Trophoblast cell (in vitro differentiated cells and primary cell): ENCODE results near the gene ADARB2.

Source experiments
- DNase-seq, 2 donors: peaks; one replicate each; pipeline ENCODE4 v3.0.0-alpha.2; 2016
- H2AFZ ChIP-seq: 2 replicates; pipeline ENCODE4 v1.6.1; 2013; ENCODE audit warnings: low read length, moderate library complexity, mild to moderate bottlenecking; ENCODE audit not compliant: insufficient read depth, poor library complexity
- H2AK5ac ChIP-seq: 2 replicates; pipeline ENCODE4 v1.6.1; 2013; ENCODE audit warnings: mild to moderate bottlenecking, low read length
- H2BK120ac ChIP-seq: 2 replicates; pipeline ENCODE4 v1.6.1; 2013; ENCODE audit warnings: low read length, mild to moderate bottlenecking, moderate library complexity; ENCODE audit not compliant: insufficient read depth, poor library complexity
- H2BK12ac ChIP-seq: 2 replicates; pipeline ENCODE4 v1.6.1; 2013; ENCODE audit warnings: mild to moderate bottlenecking, low read length, moderate library complexity
- H2BK5ac ChIP-seq: 2 replicates; pipeline ENCODE4 v1.6.1; 2013; ENCODE audit warnings: low read length, low read depth, moderate library complexity, mild to moderate bottlenecking; ENCODE audit not compliant: poor library complexity
- H3K14ac ChIP-seq: 2 replicates; pipeline ENCODE4 v1.6.1; 2013; ENCODE audit warnings: mild to moderate bottlenecking, low read length
- H3K18ac ChIP-seq: 2 replicates; pipeline ENCODE4 v1.6.1; 2013; ENCODE audit warnings: mild to moderate bottlenecking, low read length
- H3K23ac ChIP-seq: 2 replicates; pipeline ENCODE4 v1.6.1; 2013; ENCODE audit warnings: low read length
- H3K27ac ChIP-seq: 2 replicates; pipeline ENCODE4 v1.5.1; 2013; ENCODE audit warnings: low read depth, mild to moderate bottlenecking, inconsistent platforms, low read length, moderate library complexity
- H3K27me3 ChIP-seq: 2 replicates; pipeline ENCODE4 v1.6.1; 2013; ENCODE audit warnings: inconsistent platforms, mild to moderate bottlenecking, low read length, moderate library complexity; ENCODE audit not compliant: insufficient read depth
- H3K36me3 ChIP-seq, 2 experiments: 1 replicate in 1 of 2; 2 replicates in 1 of 2; pipeline ENCODE4 v1.6.1; 2013; ENCODE audit warnings: low read length in 2 of 2, mild to moderate bottlenecking in 2 of 2, moderate library complexity in 1 of 2; ENCODE audit not compliant: insufficient read depth in 2 of 2, control insufficient read depth in 1 of 2
- H3K4ac ChIP-seq: 2 replicates; pipeline ENCODE4 v1.6.1; 2013; ENCODE audit warnings: low read depth, mild to moderate bottlenecking, low read length, moderate library complexity
- H3K4me1 ChIP-seq, 2 experiments: 1 replicate in 1 of 2; 2 replicates in 1 of 2; pipeline ENCODE4 v1.6.1; 2013; ENCODE audit warnings: low read length in 2 of 2, mild to moderate bottlenecking in 2 of 2, moderate library complexity in 1 of 2; ENCODE audit not compliant: insufficient read depth in 2 of 2, control insufficient read depth in 1 of 2
- H3K4me2 ChIP-seq: 2 replicates; pipeline ENCODE4 v1.6.1; 2013; ENCODE audit warnings: inconsistent platforms, mild to moderate bottlenecking, low read length, moderate library complexity
- H3K4me3 ChIP-seq: 2 replicates; pipeline ENCODE4 v1.5.1; 2013; ENCODE audit warnings: mild to moderate bottlenecking, low read depth, low read length, inconsistent platforms
- H3K79me1 ChIP-seq: one replicate; pipeline ENCODE4 v1.6.1; 2013; ENCODE audit warnings: low read length
- H3K79me2 ChIP-seq: 2 replicates; pipeline ENCODE4 v1.6.1; 2013; ENCODE audit warnings: low read length, mild to moderate bottlenecking; ENCODE audit not compliant: control insufficient read depth, insufficient read depth, poor library complexity
- H3K9ac ChIP-seq: 2 replicates; pipeline ENCODE4 v1.6.1; 2013; ENCODE audit warnings: mild to moderate bottlenecking, low read length
- H3K9me3 ChIP-seq: 2 replicates; pipeline ENCODE4 v1.6.1; 2013; ENCODE audit warnings: low read depth, mild to moderate bottlenecking, control low read depth, inconsistent platforms, low read length; ENCODE audit not compliant: insufficient read depth
- H4K12ac ChIP-seq: 2 replicates; pipeline ENCODE4 v1.6.1; 2013; ENCODE audit warnings: low read depth, mild to moderate bottlenecking, low read length, moderate library complexity
- H4K8ac ChIP-seq: 2 replicates; pipeline ENCODE4 v1.6.1; 2013; ENCODE audit warnings: low read depth, mild to moderate bottlenecking, low read length, moderate library complexity
- H4K91ac ChIP-seq: one replicate; pipeline ENCODE4 v1.6.1; 2013; ENCODE audit warnings: low read depth, mild to moderate bottlenecking, low read length, moderate library complexity
- WGBS: extraction: QIAGEN DNeasy Blood & Tissue Kit; methylation state at CpG from one replicate; pipeline ENCODE4 v1.1.7; 2013; ENCODE audit warnings: missing lambda C conversion rate; ENCODE audit not compliant: insufficient read length, insufficient coverage; ENCODE audit errors: extremely low coverage; 5-methylcytosine and 5-hydroxymethylcytosine counted together

The ADARB2 gene

GRCh38 chr10:1600861-1601260 is 136.5 kb downstream of the ADARB2 start:
- Histone ChIP-seq H3K4me2 (no peak overlapping the region), H4K12ac (no peak overlapping the region), H2BK5ac (no peak overlapping the region), H3K4ac (no peak overlapping the region), H2BK120ac (no peak overlapping the region), H3K23ac (no peak overlapping the region), H3K27me3 (no peaks in the 10 kb centered on the region), H4K91ac (no peak overlapping the region), H3K18ac (no peak overlapping the region), H3K79me2 (no peaks in the 10 kb centered on the region), H3K9me3 (peaks cover 2% of the 10 kb centered on the region), H2AK5ac (no peak overlapping the region), H3K27ac (no peak overlapping the region), H3K79me1 (no peaks in the 10 kb centered on the region), H3K4me1 (no peaks in the 10 kb centered on the region), H3K14ac (no peak overlapping the region), H4K8ac (no peak overlapping the region), H3K4me3 (no peak overlapping the region), H3K9ac (no peak overlapping the region), H2AFZ (no peak overlapping the region), H2BK12ac (no peak overlapping the region), H3K36me3 (no peaks in the 10 kb centered on the region)
- no peak for DNase-seq
- WGBS: no CpG with 5 or more reads among the region's 9 CpGs

- no peaks in the 10 kb centered on the region for H3K36me3 ChIP-seq
- no peaks in the 10 kb centered on the region for H3K27me3 ChIP-seq
- WGBS: no CpG with 5 or more reads among the region's 20 CpGs
- H3K18ac ChIP-seq: no peak overlapping the region
- H3K4me1 ChIP-seq: no peaks in the 10 kb centered on the region
- H3K23ac ChIP-seq: no peak overlapping the region
- H2BK5ac ChIP-seq: no peak overlapping the region
- peaks cover 2% of the 10 kb centered on the region for H3K9me3 ChIP-seq
- no peak overlapping the region for H3K4ac ChIP-seq
- H3K9ac ChIP-seq: no peak overlapping the region
- no peaks in the 10 kb centered on the region for H3K79me2 ChIP-seq
- no peak for DNase-seq
- no peak overlapping the region for H3K4me2 ChIP-seq
- no peak overlapping the region for H2AK5ac ChIP-seq
- H3K14ac ChIP-seq: no peak overlapping the region
- no peak overlapping the region for H4K12ac ChIP-seq
- no peak overlapping the region for H2AFZ ChIP-seq
- no peaks in the 10 kb centered on the region for H3K79me1 ChIP-seq
- H3K27ac ChIP-seq: no peak overlapping the region
- H3K4me3 ChIP-seq: no peak overlapping the region
- H4K91ac ChIP-seq: no peak overlapping the region
- no peak overlapping the region for H2BK120ac ChIP-seq
- no peak overlapping the region for H4K8ac ChIP-seq
- no peak overlapping the region for H2BK12ac ChIP-seq
Observed at GRCh38 chr10:1598393-1599153, 138.8 kb downstream of the ADARB2 start.

- no peak overlapping the region for H2AK5ac ChIP-seq
- H3K79me2 ChIP-seq: no peaks in the 10 kb centered on the region
- H3K14ac ChIP-seq: no peak overlapping the region
- no peak overlapping the region for H3K9ac ChIP-seq
- H2BK12ac ChIP-seq: no peak overlapping the region
- no peak overlapping the region for H2BK120ac ChIP-seq
- H2AFZ ChIP-seq: no peak overlapping the region
- WGBS: no CpG with 5 or more reads among the region's 1 CpG
- H3K36me3 ChIP-seq: no peaks in the 10 kb centered on the region
- no peak overlapping the region for H4K12ac ChIP-seq
- H3K23ac ChIP-seq: no peak overlapping the region
- no peak for DNase-seq
- no peak overlapping the region for H4K8ac ChIP-seq
- H3K4ac ChIP-seq: no peak overlapping the region
- H3K18ac ChIP-seq: no peak overlapping the region
- H3K9me3 ChIP-seq: peaks cover 2% of the 10 kb centered on the region
- no peaks in the 10 kb centered on the region for H3K4me1 ChIP-seq
- no peak overlapping the region for H4K91ac ChIP-seq
- no peak overlapping the region for H2BK5ac ChIP-seq
- H3K79me1 ChIP-seq: no peaks in the 10 kb centered on the region
- no peak overlapping the region for H3K4me2 ChIP-seq
- H3K27ac ChIP-seq: no peak overlapping the region
- H3K4me3 ChIP-seq: no peak overlapping the region
- no peaks in the 10 kb centered on the region for H3K27me3 ChIP-seq
Observed at GRCh38 chr10:1597370-1598146, 139.8 kb downstream of the ADARB2 start.

GRCh38 chr10:1596482-1597099 is 140.7 kb downstream of the ADARB2 start:
- no peak overlapping the region for H3K4ac ChIP-seq
- no peak overlapping the region for H4K12ac ChIP-seq
- no peak overlapping the region for H3K27ac ChIP-seq
- no peaks in the 10 kb centered on the region for H3K79me1 ChIP-seq
- no peak overlapping the region for H2AFZ ChIP-seq
- H4K91ac ChIP-seq: no peak overlapping the region
- H3K4me2 ChIP-seq: no peak overlapping the region
- no peaks in the 10 kb centered on the region for H3K4me1 ChIP-seq
- H3K9me3 ChIP-seq: peaks cover 2% of the 10 kb centered on the region
- H3K14ac ChIP-seq: no peak overlapping the region
- WGBS: no CpG with 5 or more reads among the region's 18 CpGs
- H3K18ac ChIP-seq: no peak overlapping the region
- no peaks in the 10 kb centered on the region for H3K79me2 ChIP-seq
- no peak overlapping the region for H3K4me3 ChIP-seq
- no peak overlapping the region for H3K23ac ChIP-seq
- no peak overlapping the region for H2BK12ac ChIP-seq
- H2AK5ac ChIP-seq: no peak overlapping the region
- H2BK5ac ChIP-seq: no peak overlapping the region
- no peak overlapping the region for H2BK120ac ChIP-seq
- no peak overlapping the region for H4K8ac ChIP-seq
- H3K27me3 ChIP-seq: no peaks in the 10 kb centered on the region
- H3K36me3 ChIP-seq: no peaks in the 10 kb centered on the region
- DNase-seq: no peak
- no peak overlapping the region for H3K9ac ChIP-seq
